T-helper 9 cell (primary cell): Measurements from ENCODE around the gene CAMK2G.
A peak's percentile ranks its signal among the peaks of the same experiment; 100 is the strongest.
"Not testable (repeated sequence)": the region's sequence is repeated elsewhere in the genome, so short reads cannot be mapped to it uniquely, and the experiment has no call there.

Experiments used
- DNase-seq: peaks from one replicate; pipeline ENCODE4 v3.0.0-alpha.2; 2020

Gene CAMK2G

GRCh38 chr10:73838008-73838567 lies 36.3 kb downstream of the CAMK2G start:
- DNase-seq: no peak

GRCh38 chr10:73837072-73837471 lies 37.3 kb downstream of the CAMK2G start:
- DNase-seq: no peak

GRCh38 chr10:73836427-73836980 lies 37.9 kb downstream of the CAMK2G start:
- no peak for DNase-seq

- not testable (repeated sequence) for DNase-seq
Observed at GRCh38 chr10:73829090-73829489, 45.3 kb downstream of the CAMK2G start.

- DNase-seq: no peak
Observed at GRCh38 chr10:73828161-73828560, 46.2 kb downstream of the CAMK2G start.

GRCh38 chr10:73827346-73828089 lies 46.8 kb downstream of the CAMK2G start:
- no peak for DNase-seq

- DNase-seq: no peak
Observed at GRCh38 chr10:73824146-73824725, 50.1 kb downstream of the CAMK2G start.

- no peak for DNase-seq
Observed at GRCh38 chr10:73823391-73823790, 51.0 kb downstream of the CAMK2G start.

GRCh38 chr10:73819513-73820093 lies 54.8 kb downstream of the CAMK2G start:
- no peak for DNase-seq

GRCh38 chr10:73819081-73819480 lies 55.3 kb downstream of the CAMK2G start:
- no peak for DNase-seq

GRCh38 chr10:73818402-73818801 lies 56.0 kb downstream of the CAMK2G start:
- DNase-seq: no peak

- DNase-seq: no peak
Observed at GRCh38 chr10:73817826-73818225, 56.5 kb downstream of the CAMK2G start.

GRCh38 chr10:73816917-73817729 lies 57.2 kb downstream of the CAMK2G start:
- DNase-seq: no peak

GRCh38 chr10:73815719-73816030 lies 58.7 kb downstream of the CAMK2G start:
- DNase-seq: no peak

GRCh38 chr10:73814896-73815718 lies 59.2 kb downstream of the CAMK2G start:
- DNase-seq: no peak

- DNase-seq: no peak
Observed at GRCh38 chr10:73814276-73814895, 60.0 kb downstream of the CAMK2G start.

- no peak for DNase-seq
Observed at GRCh38 chr10:73813333-73813732, 61.0 kb downstream of the CAMK2G start.

GRCh38 chr10:73812657-73813056 lies 61.7 kb downstream of the CAMK2G start:
- no peak for DNase-seq

- DNase-seq: peak; percentile 51
Observed at GRCh38 chr10:73810735-73811465, 63.5 kb downstream of the CAMK2G start.

GRCh38 chr10:73810358-73810734 lies 64.0 kb downstream of the CAMK2G start:
- no peak for DNase-seq
